NCI-H345 treated with DMSO at 0.1 percent for 48 hours (cell line): ENCODE data around the gene SSX4B.
"Not testable (repeated sequence)": the region's sequence is repeated elsewhere in the genome, so short reads cannot be mapped to it uniquely, and the experiment has no call there.

ENCODE experiments used
- DNase-seq: peaks from one replicate; lab custom pipeline; 2025; ENCODE audit not compliant: unreplicated experiment; lab: John Stamatoyannopoulos, UW

SSX4B gene

GRCh38 chrX:48411860-48412259 is at the start of gene SSX4B:
Gene SSX4B, minus strand, starts transcription at chrX:48411960. Its CDS starts 588 bp downstream, at chrX:48411372.
- not testable (repeated sequence) for DNase-seq

GRCh38 chrX:48460606-48461005 is 48.8 kb upstream of the SSX4B start:
- DNase-seq, result no peak

GRCh38 chrX:48460031-48460430 is 48.3 kb upstream of the SSX4B start:
- no peak for DNase-seq

GRCh38 chrX:48459483-48459882 is 47.7 kb upstream of the SSX4B start:
- no peak for DNase-seq

- DNase-seq, result no peak
Measured at GRCh38 chrX:48458711-48459110, 47.0 kb upstream of the SSX4B start.

- no peak for DNase-seq
Measured at GRCh38 chrX:48456628-48457331, 45.0 kb upstream of the SSX4B start.

GRCh38 chrX:48451708-48452107 is 39.9 kb upstream of the SSX4B start:
- DNase-seq, result no peak

GRCh38 chrX:48450076-48450475 is 38.3 kb upstream of the SSX4B start:
- no peak for DNase-seq

GRCh38 chrX:48447201-48447600 is 35.4 kb upstream of the SSX4B start:
- not testable (repeated sequence) for DNase-seq

- DNase-seq, result not testable (repeated sequence)
Measured at GRCh38 chrX:48433713-48434112, 22.0 kb upstream of the SSX4B start.

- not testable (repeated sequence) for DNase-seq
Measured at GRCh38 chrX:48430166-48430565, 18.4 kb upstream of the SSX4B start.

- DNase-seq, result not testable (repeated sequence)
Measured at GRCh38 chrX:48429606-48430005, 17.8 kb upstream of the SSX4B start.

- DNase-seq, result not testable (repeated sequence)
Measured at GRCh38 chrX:48427027-48427716, 15.4 kb upstream of the SSX4B start.

- DNase-seq, result not testable (repeated sequence)
Measured at GRCh38 chrX:48397825-48398224, 13.9 kb downstream of the SSX4B start.

GRCh38 chrX:48396931-48397330 is 14.8 kb downstream of the SSX4B start:
- DNase-seq, result not testable (repeated sequence)

- not testable (repeated sequence) for DNase-seq
Measured at GRCh38 chrX:48383239-48383638, 28.5 kb downstream of the SSX4B start, which contains the start of gene SSX4. Gene SSX4, plus strand, starts transcription at chrX:48383539. Its CDS starts 515 bp downstream, at chrX:48384054.

- DNase-seq, result not testable (repeated sequence)
Measured at GRCh38 chrX:48370408-48370807, 41.4 kb downstream of the SSX4B start.

- not testable (repeated sequence) for DNase-seq
Measured at GRCh38 chrX:48367717-48368408, 43.9 kb downstream of the SSX4B start.

- DNase-seq, result not testable (repeated sequence)
Measured at GRCh38 chrX:48359281-48359680, 52.5 kb downstream of the SSX4B start.

- DNase-seq, result no peak
Measured at GRCh38 chrX:48357681-48358080, 54.1 kb downstream of the SSX4B start.

- DNase-seq, result not testable (repeated sequence)
Measured at GRCh38 chrX:48356315-48357094, 55.3 kb downstream of the SSX4B start, which contains the start of gene SSX3. Gene SSX3, minus strand, starts transcription at chrX:48356703. Its CDS starts 1,454 bp downstream, at chrX:48355249.
